Prostate gland (tissue), 2 donors: Measurements from ENCODE around the gene PBXIP1.

Experiments used
- CTCF ChIP-seq, 4 experiments: fragments of 200-600 bp in 2 of 4; fragments of 450-650 bp in 2 of 4; sonication (generic) in 2 of 4; IDR thresholded peaks; 1 replicate in 3 of 4; 2 replicates in 1 of 4; pipeline ENCODE4 v1.5.1; 2016 to 2019; ENCODE audit warnings: antibody characterized with exemption in 4 of 4, mild to moderate bottlenecking in 2 of 4, moderate library complexity in 2 of 4
- POLR2A ChIP-seq: fragments of 450-650 bp; IDR thresholded peaks from one replicate; pipeline ENCODE4 v1.6.1; 2016; ENCODE audit warnings: antibody characterized with exemption, mild to moderate bottlenecking
- POLR2AphosphoS5 ChIP-seq: sonication (generic); formaldehyde crosslinking; IDR thresholded peaks from one replicate; pipeline ENCODE4 v1.6.1; 2017; ENCODE audit warnings: antibody characterized with exemption

DNA sequence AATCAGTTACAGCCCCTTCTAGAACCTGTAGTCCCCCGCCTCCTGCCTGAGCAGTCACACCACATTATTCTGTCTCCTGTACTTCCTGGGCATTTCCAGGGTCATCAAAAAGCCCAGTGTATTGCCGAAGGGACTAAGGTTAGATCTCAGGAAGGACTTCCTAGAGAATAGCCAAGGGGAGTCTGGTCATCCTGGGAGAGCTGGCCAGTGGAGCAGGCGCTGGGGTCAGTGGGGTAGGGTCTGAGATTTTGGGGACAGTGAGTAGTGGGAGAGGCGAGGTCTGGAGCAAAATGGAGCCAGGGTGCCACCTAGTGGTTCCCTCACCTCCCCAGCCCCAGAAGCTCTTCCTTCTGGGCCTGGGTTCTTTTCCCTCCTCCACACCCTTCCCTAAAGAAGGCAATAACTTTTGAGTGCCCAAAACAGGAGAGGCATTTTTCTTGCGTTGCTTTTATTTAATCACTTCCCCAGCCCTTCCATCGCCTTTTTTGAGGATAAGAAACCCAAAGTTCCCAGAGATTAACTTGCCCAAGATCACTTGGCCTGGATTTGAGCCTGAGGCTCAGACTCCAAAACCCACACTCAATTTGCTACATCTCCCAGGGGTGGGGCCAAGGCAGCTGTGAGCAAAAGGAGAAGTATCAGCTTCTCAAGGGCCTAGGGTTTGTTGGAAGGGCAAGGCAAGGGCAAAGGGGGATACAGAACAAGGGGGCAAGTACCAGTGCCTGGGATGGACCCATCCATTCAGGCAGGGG is 12.1 kb downstream of the PBXIP1 start:
- peak; percentile 23 to 71 (median 58) for TF ChIP-seq CTCF (IDR thresholded peaks at IDR 0.05)
- no peak for TF ChIP-seq POLR2A
- peak; percentile 10 for TF ChIP-seq POLR2AphosphoS5
